Fibroblast of lung (primary cell): ENCODE data around the gene WASF3. TPM values are rescaled to one million over a fixed set of nuclear protein-coding genes. Genes with fewer than 3 reads are reported as not detected.

Source experiments
- DNase-seq, 2 donors: peaks; one replicate each; pipeline versions ENCODE4 v3.0.0 to v3.0.0-alpha.2; 2010; ENCODE audit warnings: low read depth in 2 of 2
- H2AFZ ChIP-seq: 2 replicates; pipeline ENCODE4 v1.5.1; 2012; ENCODE audit warnings: low read length, control low read depth, inconsistent platforms
- H3K27ac ChIP-seq: 2 replicates; pipeline ENCODE4 v1.5.1; 2011; ENCODE audit warnings: low read length, control low read depth; ENCODE audit not compliant: insufficient read depth
- H3K27me3 ChIP-seq: 2 replicates; pipeline ENCODE4 v1.5.1; 2011; ENCODE audit warnings: mild to moderate bottlenecking, low read length; ENCODE audit not compliant: control insufficient read depth, insufficient read depth
- H3K36me3 ChIP-seq: 2 replicates; pipeline ENCODE4 v1.5.1; 2011; ENCODE audit warnings: low read length; ENCODE audit not compliant: control insufficient read depth, insufficient read depth
- H3K4me1 ChIP-seq: 2 replicates; pipeline ENCODE4 v1.5.1; 2011; ENCODE audit warnings: low read length; ENCODE audit not compliant: control insufficient read depth, insufficient read depth; ENCODE audit errors: extremely low read depth
- H3K4me2 ChIP-seq: 2 replicates; pipeline ENCODE4 v1.5.1; 2011; ENCODE audit warnings: low read length, control low read depth; ENCODE audit not compliant: insufficient read depth; ENCODE audit errors: extremely low read depth
- H3K4me3 ChIP-seq, 4 experiments: fragments of 200-600 bp in 1 of 4; sonication (generic) in 1 of 4; replicated peaks in 1 of 4; 2 replicates each; pipeline ENCODE4 v1.5.1; 2011 to 2016; ENCODE audit warnings: low read length in 4 of 4, low read depth in 3 of 4, mild to moderate bottlenecking in 3 of 4, control low read depth in 2 of 4, inconsistent platforms in 1 of 4, mixed read lengths in 1 of 4; ENCODE audit not compliant: insufficient read depth in 1 of 4; ENCODE audit errors: control extremely low read depth in 1 of 4
- H3K79me2 ChIP-seq: 2 replicates; pipeline ENCODE4 v1.5.1; 2012; ENCODE audit warnings: mild to moderate bottlenecking, low read length, inconsistent platforms; ENCODE audit not compliant: control insufficient read depth, insufficient read depth
- H3K9ac ChIP-seq: 2 replicates; pipeline ENCODE4 v1.5.1; 2011; ENCODE audit warnings: mild to moderate bottlenecking, low read length, control low read depth; ENCODE audit not compliant: insufficient read depth
- H3K9me3 ChIP-seq: 2 replicates; pipeline ENCODE4 v1.5.1; 2012; ENCODE audit warnings: low read depth, low read length; ENCODE audit not compliant: control insufficient read depth, insufficient read depth
- H4K20me1 ChIP-seq: 2 replicates; pipeline ENCODE4 v1.5.1; 2011; ENCODE audit warnings: low read length; ENCODE audit not compliant: control insufficient read depth, insufficient read depth; ENCODE audit errors: extremely low read depth
- EZH2 ChIP-seq: IDR thresholded peaks from 2 replicates; pipeline ENCODE4 v1.5.1; 2012; ENCODE audit warnings: low read length, control low read depth, mild to moderate bottlenecking; ENCODE audit errors: missing control alignments
- polyA plus RNA-seq, 2 donors: library from polyadenylated mRNA; depleted of rRNA in 1 of 2; stranded (reverse) in 1 of 2; unstranded in 1 of 2; fragments of >200 nt; gene quantifications; 2 replicates each; pipeline ENCODE4 v1.2.1, GENCODE V29; 2011 to 2012; ENCODE audit warnings: missing spikeins in 1 of 2
- total RNA-seq: library from RNA; depleted of rRNA; stranded (reverse); fragments of >200 nt; gene quantifications from 2 replicates; pipeline ENCODE4 v1.2.1, GENCODE V29; 2014
- TF ChIP-seq, protein P1 (sequence below), 2 donors: IDR thresholded peaks in 1 of 2; conservative IDR thresholded peaks in 1 of 2; 1 replicate in 1 of 2; 2 replicates in 1 of 2; pipeline ENCODE4 v1.5.1; 2011 to 2012; ENCODE audit warnings: low read length in 2 of 2, control low read depth in 1 of 2, inconsistent platforms in 1 of 2, low read depth in 1 of 2, mild to moderate bottlenecking in 1 of 2

Gene WASF3
- total and polyA plus RNA-seq, 2 donors (not counting 1 experiment from before 2014, with no cell fraction given): 18.2 to 19.5 TPM

- Histone ChIP-seq H2AFZ (no peak overlapping the region), H3K9me3 (no peaks in the 10 kb centered on the region), H3K4me3 (no peak overlapping the region), H3K36me3 (no peaks in the 10 kb centered on the region), H3K79me2 (no peaks in the 10 kb centered on the region), H4K20me1 (no peaks in the 10 kb centered on the region), H3K27me3 (no peaks in the 10 kb centered on the region), H3K27ac (no peak overlapping the region), H3K4me1 (no peaks in the 10 kb centered on the region), H3K9ac (no peak overlapping the region), H3K4me2 (no peak overlapping the region)
- no peak for TF ChIP-seq EZH2
- TF ChIP-seq, protein P1, sequence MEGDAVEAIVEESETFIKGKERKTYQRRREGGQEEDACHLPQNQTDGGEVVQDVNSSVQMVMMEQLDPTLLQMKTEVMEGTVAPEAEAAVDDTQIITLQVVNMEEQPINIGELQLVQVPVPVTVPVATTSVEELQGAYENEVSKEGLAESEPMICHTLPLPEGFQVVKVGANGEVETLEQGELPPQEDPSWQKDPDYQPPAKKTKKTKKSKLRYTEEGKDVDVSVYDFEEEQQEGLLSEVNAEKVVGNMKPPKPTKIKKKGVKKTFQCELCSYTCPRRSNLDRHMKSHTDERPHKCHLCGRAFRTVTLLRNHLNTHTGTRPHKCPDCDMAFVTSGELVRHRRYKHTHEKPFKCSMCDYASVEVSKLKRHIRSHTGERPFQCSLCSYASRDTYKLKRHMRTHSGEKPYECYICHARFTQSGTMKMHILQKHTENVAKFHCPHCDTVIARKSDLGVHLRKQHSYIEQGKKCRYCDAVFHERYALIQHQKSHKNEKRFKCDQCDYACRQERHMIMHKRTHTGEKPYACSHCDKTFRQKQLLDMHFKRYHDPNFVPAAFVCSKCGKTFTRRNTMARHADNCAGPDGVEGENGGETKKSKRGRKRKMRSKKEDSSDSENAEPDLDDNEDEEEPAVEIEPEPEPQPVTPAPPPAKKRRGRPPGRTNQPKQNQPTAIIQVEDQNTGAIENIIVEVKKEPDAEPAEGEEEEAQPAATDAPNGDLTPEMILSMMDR (conservative IDR thresholded peaks at IDR 0.05 in 1 of 2, IDR thresholded peaks at IDR 0.05 in 1 of 2; ENCODE audit: low read depth in 1 of 2, low read length in 2 of 2): no peak
- no peak for DNase-seq
Measured at GRCh38 chr13:26735677-26736076, 178.2 kb downstream of the WASF3 start.

Other genes starting within 250 kb of the WASF3 start
- not detected in 2 replicates for gene GPR12, start 203.1 kb downstream of the WASF3 start, total RNA-seq
- not detected in 2 replicates for gene GPR12, start 203.1 kb downstream of the WASF3 start, polyA plus RNA-seq